Endothelial cell of umbilical vein (primary cell): ENCODE data around the gene DBR1. TPM values are rescaled to one million over a fixed set of nuclear protein-coding genes. Genes with fewer than 3 reads are reported as not detected.

ENCODE experiments used
- BruUV-seq: library from RNA; stranded (reverse); fragments of 400-500 nt; replicated peaks from 2 replicates; lab custom pipeline; 2021; lab: Mats Ljungman, UMichigan
- CTCF ChIA-PET: fragments of 300-600, 350-600 bp; sonication (Branson Sonifier 250); formaldehyde crosslinking; loops from one replicate; lab custom pipeline; 2021; ENCODE audit warnings: antibody characterized with exemption, inconsistent platforms; lab: Charles Lee
- POLR2A ChIA-PET: fragments of 300-600, 350-600 bp; sonication (Branson Sonifier 250); formaldehyde crosslinking; loops from one replicate; lab custom pipeline; 2021; ENCODE audit warnings: antibody characterized with exemption, inconsistent platforms; lab: Charles Lee
- DNase-seq: peaks from one replicate; pipeline ENCODE4 v3.0.0-alpha.2; 2011; ENCODE audit warnings: low read depth, low spot score
- FAIRE-seq: peaks from 2 replicates; lab custom pipeline; 2011; peaks lifted over from hg19 to GRCh38; lab: Jason Lieb, UNC
- H2AFZ ChIP-seq: 2 replicates; pipeline ENCODE4 v1.6.0; 2012; ENCODE audit warnings: low read depth, low read length, control low read depth, inconsistent platforms
- H3K27ac ChIP-seq: 2 replicates; pipeline ENCODE4 v1.5.1; 2011; ENCODE audit warnings: low read depth, mild to moderate bottlenecking, control low read depth, low read length, moderate library complexity; ENCODE audit not compliant: insufficient read depth
- H3K27me3 ChIP-seq, 2 experiments: 2 replicates each; pipeline versions ENCODE4 v1.6.0 to v1.6.1; 2011; ENCODE audit warnings: low read length in 2 of 2, mixed read lengths in 1 of 2; ENCODE audit not compliant: control insufficient read depth in 2 of 2, insufficient read depth in 2 of 2
- H3K36me3 ChIP-seq, 2 experiments: 2 replicates in 1 of 2; 3 replicates in 1 of 2; pipeline ENCODE4 v1.5.1; 2011; ENCODE audit warnings: low read length in 2 of 2, mild to moderate bottlenecking in 1 of 2, moderate library complexity in 1 of 2; ENCODE audit not compliant: control insufficient read depth in 2 of 2, insufficient read depth in 2 of 2; ENCODE audit errors: extremely low read depth in 1 of 2
- H3K4me1 ChIP-seq: 3 replicates; pipeline ENCODE4 v1.5.1; 2011; ENCODE audit warnings: mild to moderate bottlenecking, low read length; ENCODE audit not compliant: control insufficient read depth, insufficient read depth; ENCODE audit errors: extremely low read depth
- H3K4me2 ChIP-seq: 2 replicates; pipeline ENCODE4 v1.6.1; 2011; ENCODE audit warnings: low read length, control low read depth, mixed read lengths; ENCODE audit not compliant: insufficient read depth
- H3K4me3 ChIP-seq, 3 experiments: fragments of 200-600 bp in 1 of 3; sonication (generic), shearing (Covaris generic) in 1 of 3; replicated peaks in 1 of 3; 2 replicates each; pipeline ENCODE4 v1.5.1; 2011 to 2016; ENCODE audit warnings: control low read depth in 3 of 3, low read length in 3 of 3, mild to moderate bottlenecking in 2 of 3, inconsistent platforms in 1 of 3, low read depth in 1 of 3, moderate library complexity in 1 of 3; ENCODE audit not compliant: insufficient read depth in 1 of 3
- H3K79me2 ChIP-seq: 2 replicates; pipeline ENCODE4 v1.6.0; 2012; ENCODE audit warnings: low read length, inconsistent platforms; ENCODE audit not compliant: control insufficient read depth, insufficient read depth
- H3K9ac ChIP-seq: replicated peaks from 2 replicates; pipeline ENCODE3; 2011; ENCODE audit warnings: low read length, control low read depth; ENCODE audit not compliant: insufficient read depth; ENCODE audit errors: extremely low read depth
- H3K9me1 ChIP-seq: replicated peaks from 3 replicates; pipeline ENCODE4 v1.6.0; 2011; ENCODE audit warnings: mild to moderate bottlenecking, low read length; ENCODE audit not compliant: control insufficient read depth, insufficient read depth; ENCODE audit errors: extremely low read depth
- H3K9me3 ChIP-seq: replicated peaks from 2 replicates; pipeline ENCODE4 v1.5.1; 2012; ENCODE audit warnings: low read length, inconsistent platforms; ENCODE audit not compliant: control insufficient read depth, insufficient read depth
- H4K20me1 ChIP-seq: replicated peaks from 2 replicates; pipeline ENCODE3; 2011; ENCODE audit warnings: mild to moderate bottlenecking, low read length; ENCODE audit not compliant: control insufficient read depth, insufficient read depth; ENCODE audit errors: extremely low read depth
- CTCF ChIP-seq, 2 donors: IDR thresholded peaks; 1 replicate in 1 of 2; 2 replicates in 1 of 2; pipeline ENCODE4 v1.5.1; 2011; ENCODE audit warnings: low read length in 2 of 2, mild to moderate bottlenecking in 2 of 2, moderate library complexity in 2 of 2, control low read depth in 1 of 2, inconsistent platforms in 1 of 2, low read depth in 1 of 2; ENCODE audit not compliant: insufficient read depth in 1 of 2; ENCODE audit errors: extremely low read depth in 1 of 2
- FOS ChIP-seq: IDR thresholded peaks from 2 replicates; pipeline ENCODE4 v1.6.1; 2011; ENCODE audit warnings: mild to moderate bottlenecking, low read length, moderate library complexity, borderline replicate concordance; ENCODE audit not compliant: insufficient read depth
- GATA2 ChIP-seq: IDR thresholded peaks from 2 replicates; pipeline ENCODE4 v1.7.0; 2011; ENCODE audit warnings: low read depth, mild to moderate bottlenecking, moderate library complexity, mixed read lengths, low read length; ENCODE audit not compliant: insufficient read length, insufficient read depth
- JUN ChIP-seq: IDR thresholded peaks from 2 replicates; pipeline ENCODE4 v1.6.1; 2011; ENCODE audit warnings: borderline replicate concordance, low read depth; ENCODE audit not compliant: insufficient read length, insufficient read depth
- MYC ChIP-seq: IDR thresholded peaks from one replicate; pipeline ENCODE4 v1.6.1; 2011; ENCODE audit warnings: mild to moderate bottlenecking, low read depth, low read length
- POLR2AphosphoS5 ChIP-seq: IDR thresholded peaks from 2 replicates; pipeline ENCODE4 v1.6.1; 2012; ENCODE audit warnings: low read depth, mild to moderate bottlenecking, control low read depth, low read length, moderate library complexity; ENCODE audit not compliant: insufficient read depth
- dilution Hi-C: fragments of 300-500 bp; cut with MboI; formaldehyde crosslinking; loops from one replicate; pipeline ENCODE4 v1.15.0; 2019; ENCODE audit warnings: low sequenced_read_pairs; ENCODE audit not compliant: extremely low pct_ligation_motif_present
- intact Hi-C: fragments of 100-400 bp; cut with micrococcal nuclease; formaldehyde crosslinking; loops from one replicate; pipeline ENCODE4 v1.10.0; 2022
- polyA plus RNA-seq, 4 experiments: library from polyadenylated mRNA; depleted of rRNA in 3 of 4; stranded (reverse) in 3 of 4; unstranded in 1 of 4; fragments of >200 nt; gene quantifications; 2 replicates each; pipeline versions ENCODE4 v1.2.1 to v1.2.3, GENCODE V29; 2011 to 2012; ENCODE audit warnings: missing spikeins in 1 of 4
- total RNA-seq: library from RNA; stranded (reverse); gene quantifications from 2 replicates; pipeline ENCODE4 v1.2.3, GENCODE V29; 2021

Gene DBR1
- total and polyA plus RNA-seq, 2 donors (not counting 3 experiments of a cell fraction or from before 2014, with no cell fraction given), result 10.3 to 17.8 TPM

- dilution Hi-C loops (no loop called here), intact Hi-C loops (no loop called here)
- Histone ChIP-seq H3K4me3 (no peak overlapping the region), H3K79me2 (no peaks in the 10 kb centered on the region), H3K9ac (no peak overlapping the region), H4K20me1 (no peaks in the 10 kb centered on the region), H2AFZ (no peak overlapping the region), H3K27ac (no peak overlapping the region), H3K36me3 (no peaks in the 10 kb centered on the region), H3K4me2 (no peak overlapping the region), H3K27me3 (no peaks in the 10 kb centered on the region), H3K9me3 (no peaks in the 10 kb centered on the region), H3K4me1 (peaks cover 5% of the 10 kb centered on the region), H3K9me1 (no peaks in the 10 kb centered on the region)
- ChIA-PET CTCF (no interaction called here), POLR2A (no interaction called here)
- no peak for TF ChIP-seq MYC
- no peak for TF ChIP-seq FOS
- TF ChIP-seq JUN, result no peak
- no peak for TF ChIP-seq POLR2AphosphoS5
- TF ChIP-seq GATA2, result no peak
- no peak for TF ChIP-seq CTCF (IDR thresholded peaks at IDR 0.05; ENCODE audit: extremely low read depth in 1 of 2, insufficient read depth in 1 of 2, low read depth in 1 of 2, low read length in 2 of 2)
- DNase-seq, result no peak
- FAIRE-seq, result no peak
- no TSS peak for BruUV-seq
Measured at GRCh38 chr3:138112362-138112761, 62.4 kb downstream of the DBR1 start.

Other genes starting within 250 kb of the DBR1 start
- gene CLDN18, start 164.8 kb downstream of the DBR1 start, total RNA-seq, result not detected in 2 replicates
- gene CLDN18, start 164.8 kb downstream of the DBR1 start, polyA plus RNA-seq, result not detected in 2 replicates
- gene DZIP1L, start 59.3 kb downstream of the DBR1 start, total RNA-seq, result 14.6 and 17.9 TPM in 2 replicates
- 3.0 and 4.1 TPM in 2 replicates for gene DZIP1L, start 59.3 kb downstream of the DBR1 start, polyA plus RNA-seq
- gene A4GNT, start 42.5 kb downstream of the DBR1 start, total RNA-seq, result not detected in 2 replicates
- not detected in 2 replicates for gene A4GNT, start 42.5 kb downstream of the DBR1 start, polyA plus RNA-seq
- gene ARMC8, start 12.4 kb upstream of the DBR1 start, total RNA-seq, result 40.3 and 46.0 TPM in 2 replicates
- 39.6 and 46.1 TPM in 2 replicates for gene ARMC8, start 12.4 kb upstream of the DBR1 start, polyA plus RNA-seq
- not detected in 2 replicates for gene NME9, start 154.9 kb upstream of the DBR1 start, total RNA-seq
- gene NME9, start 154.9 kb upstream of the DBR1 start, polyA plus RNA-seq, result 0.08 TPM in 1 of 2 replicates, not detected in the other
- gene MRAS, start 173.7 kb upstream of the DBR1 start, total RNA-seq, result 15.5 and 16.5 TPM in 2 replicates
- gene MRAS, start 173.7 kb upstream of the DBR1 start, polyA plus RNA-seq, result 9.4 and 14.6 TPM in 2 replicates